Endothelial cell of umbilical vein (primary cell): Measurements from ENCODE around the gene MYO18A.

Experiments used
- POLR2A ChIP-seq: IDR thresholded peaks from 2 replicates; pipeline ENCODE4 v1.6.1; 2012; ENCODE audit warnings: low read depth, mild to moderate bottlenecking, control low read depth, low read length
- TF ChIP-seq, protein P1 (sequence below), 2 donors: IDR thresholded peaks; 1 replicate in 1 of 2; 2 replicates in 1 of 2; pipeline ENCODE4 v1.5.1; 2011; ENCODE audit warnings: low read length in 2 of 2, mild to moderate bottlenecking in 2 of 2, moderate library complexity in 2 of 2, control low read depth in 1 of 2, inconsistent platforms in 1 of 2, low read depth in 1 of 2; ENCODE audit not compliant: insufficient read depth in 1 of 2; ENCODE audit errors: extremely low read depth in 1 of 2
- TF ChIP-seq, protein P2 (sequence below): IDR thresholded peaks from 2 replicates; pipeline ENCODE4 v1.6.1; 2011; ENCODE audit not compliant: insufficient read depth, insufficient read length

DNA sequence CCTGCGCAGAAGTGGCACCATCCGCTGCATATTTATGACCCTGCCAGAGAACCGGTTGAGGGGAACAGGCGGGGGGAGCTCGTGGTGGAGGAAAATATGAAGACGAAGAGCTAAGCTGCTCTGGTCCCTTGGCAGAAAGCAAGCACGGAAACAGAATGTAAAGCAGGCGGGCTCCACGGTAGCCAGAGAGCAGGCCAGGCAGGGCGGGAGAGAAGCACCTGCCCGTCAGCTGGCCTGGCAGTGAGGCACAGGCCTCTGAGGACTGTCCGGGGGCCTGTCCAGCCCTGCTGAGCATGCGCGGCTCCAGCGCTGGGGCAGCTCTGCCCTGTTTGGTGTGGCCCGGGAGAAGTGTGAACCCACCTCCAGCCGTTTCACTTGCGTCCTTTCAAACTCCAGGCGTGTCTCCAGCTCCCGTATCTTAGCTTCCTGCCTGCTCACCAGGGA is 90.6 kb downstream of the MYO18A start:
- no peak for TF ChIP-seq POLR2A
- TF ChIP-seq, protein P1, sequence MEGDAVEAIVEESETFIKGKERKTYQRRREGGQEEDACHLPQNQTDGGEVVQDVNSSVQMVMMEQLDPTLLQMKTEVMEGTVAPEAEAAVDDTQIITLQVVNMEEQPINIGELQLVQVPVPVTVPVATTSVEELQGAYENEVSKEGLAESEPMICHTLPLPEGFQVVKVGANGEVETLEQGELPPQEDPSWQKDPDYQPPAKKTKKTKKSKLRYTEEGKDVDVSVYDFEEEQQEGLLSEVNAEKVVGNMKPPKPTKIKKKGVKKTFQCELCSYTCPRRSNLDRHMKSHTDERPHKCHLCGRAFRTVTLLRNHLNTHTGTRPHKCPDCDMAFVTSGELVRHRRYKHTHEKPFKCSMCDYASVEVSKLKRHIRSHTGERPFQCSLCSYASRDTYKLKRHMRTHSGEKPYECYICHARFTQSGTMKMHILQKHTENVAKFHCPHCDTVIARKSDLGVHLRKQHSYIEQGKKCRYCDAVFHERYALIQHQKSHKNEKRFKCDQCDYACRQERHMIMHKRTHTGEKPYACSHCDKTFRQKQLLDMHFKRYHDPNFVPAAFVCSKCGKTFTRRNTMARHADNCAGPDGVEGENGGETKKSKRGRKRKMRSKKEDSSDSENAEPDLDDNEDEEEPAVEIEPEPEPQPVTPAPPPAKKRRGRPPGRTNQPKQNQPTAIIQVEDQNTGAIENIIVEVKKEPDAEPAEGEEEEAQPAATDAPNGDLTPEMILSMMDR (IDR thresholded peaks at IDR 0.05; ENCODE audit: extremely low read depth in 1 of 2, insufficient read depth in 1 of 2, low read depth in 1 of 2, low read length in 2 of 2), result no peak
- TF ChIP-seq, protein P2, sequence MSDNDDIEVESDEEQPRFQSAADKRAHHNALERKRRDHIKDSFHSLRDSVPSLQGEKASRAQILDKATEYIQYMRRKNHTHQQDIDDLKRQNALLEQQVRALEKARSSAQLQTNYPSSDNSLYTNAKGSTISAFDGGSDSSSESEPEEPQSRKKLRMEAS, result no peak
